Stimulated activated CD8-positive, alpha-beta memory T cell treated with anti-CD3 and anti-CD28 coated beads, Interleukin-2, amount 100 ng/mL, for 1 hour (primary cell): ENCODE data around the gene GRM2.
"Not testable (repeated sequence)": the region's sequence is repeated elsewhere in the genome, so short reads cannot be mapped to it uniquely, and the experiment has no call there.

Experiments
- DNase-seq, 2 donors: peaks; one replicate each; pipeline ENCODE4 v3.0.0-alpha.2; 2020; ENCODE audit warnings: low read depth in 2 of 2

The GRM2 gene

GRCh38 chr3:51722362-51722761 is 15.5 kb downstream of the GRM2 start:
- DNase-seq = no peak

- DNase-seq = no peak
These were observed 20.6 kb downstream of the GRM2 start for GRCh38 chr3:51727500-51727899.

- no peak for DNase-seq
These were observed 22.3 kb downstream of the GRM2 start for GRCh38 chr3:51729042-51729633.

- DNase-seq = no peak
These were observed 27.1 kb downstream of the GRM2 start for GRCh38 chr3:51733859-51734571.

GRCh38 chr3:51734572-51734907 is 27.7 kb downstream of the GRM2 start:
- no peak for DNase-seq

GRCh38 chr3:51735039-51735438 is 28.2 kb downstream of the GRM2 start:
- no peak for DNase-seq

GRCh38 chr3:51735950-51736349 is 29.1 kb downstream of the GRM2 start:
- no peak for DNase-seq

- no peak for DNase-seq
These were observed 32.2 kb downstream of the GRM2 start for GRCh38 chr3:51739110-51739509.

- DNase-seq = not testable (repeated sequence)
These were observed 35.5 kb downstream of the GRM2 start for GRCh38 chr3:51742320-51742719.

- DNase-seq = not testable (repeated sequence)
These were observed 36.1 kb downstream of the GRM2 start for GRCh38 chr3:51742978-51743377.

GRCh38 chr3:51747840-51748239 is 41.0 kb downstream of the GRM2 start:
- DNase-seq = no peak

- DNase-seq = no peak
These were observed 41.5 kb downstream of the GRM2 start for GRCh38 chr3:51748327-51748726.

- DNase-seq = no peak
These were observed 44.0 kb downstream of the GRM2 start for GRCh38 chr3:51750878-51751277.

GRCh38 chr3:51751287-51751686 is 44.4 kb downstream of the GRM2 start:
- DNase-seq = no peak

- DNase-seq = not testable (repeated sequence)
These were observed 47.2 kb downstream of the GRM2 start for GRCh38 chr3:51753763-51754750.

GRCh38 chr3:51759203-51759602 is 52.3 kb downstream of the GRM2 start:
- no peak for DNase-seq
